GM23338 (cell line): ENCODE measurements around the gene FLNC. TPM values are rescaled to one million over a fixed set of nuclear protein-coding genes. Genes with fewer than 3 reads are reported as not detected.

Source experiments
- ATAC-seq: fragments of 200-7000 bp; cut with Tn5 transposase; 3 replicates; pipeline ENCODE4 v1.9.1; 2020
- DNase-seq: peaks from one replicate; pipeline ENCODE4 v3.0.0-alpha.2; 2015; ENCODE audit warnings: low spot score
- H2AFZ ChIP-seq: fragments of 200-600 bp; sonication (generic); 2 replicates; pipeline ENCODE4 v1.8.0; 2016; ENCODE audit warnings: antibody characterized with exemption, mild to moderate bottlenecking, moderate library complexity
- H3F3A ChIP-seq: fragments of 200-600 bp; sonication (generic); replicated peaks from 2 replicates; pipeline ENCODE4 v1.8.0; 2017; ENCODE audit warnings: antibody characterized with exemption, mixed run types, low read depth
- H3K27ac ChIP-seq: fragments of 200-600 bp; sonication (generic); 2 replicates; pipeline ENCODE4 v1.6.1; 2016; ENCODE audit warnings: low read depth
- H3K27me3 ChIP-seq: fragments of 200-600 bp; sonication (generic); 2 replicates; pipeline ENCODE4 v1.8.0; 2016; ENCODE audit warnings: mild to moderate bottlenecking, mixed run types, moderate library complexity; ENCODE audit not compliant: insufficient read depth
- H3K36me3 ChIP-seq: fragments of 200-600 bp; sonication (generic); 2 replicates; pipeline ENCODE4 v1.8.0; 2016; ENCODE audit warnings: mild to moderate bottlenecking; ENCODE audit not compliant: insufficient read depth
- H3K4me1 ChIP-seq: fragments of 200-600 bp; sonication (generic); 2 replicates; pipeline ENCODE4 v1.8.0; 2016; ENCODE audit warnings: mild to moderate bottlenecking, moderate library complexity; ENCODE audit not compliant: insufficient read depth
- H3K4me2 ChIP-seq: fragments of 200-600 bp; sonication (generic); 2 replicates; pipeline ENCODE4 v1.7.1; 2017; ENCODE audit warnings: mixed run types
- H3K4me3 ChIP-seq: fragments of 200-600 bp; sonication (generic); 2 replicates; pipeline ENCODE4 v1.6.1; 2016; ENCODE audit warnings: mixed run types
- H3K79me2 ChIP-seq: fragments of 200-600 bp; sonication (generic); replicated peaks from 2 replicates; pipeline ENCODE4 v1.8.0; 2017; ENCODE audit warnings: mild to moderate bottlenecking; ENCODE audit not compliant: insufficient read depth
- H3K9me2 ChIP-seq: fragments of 200-600 bp; sonication (generic); 2 replicates; pipeline ENCODE4 v1.8.0; 2017; ENCODE audit not compliant: insufficient read depth
- H4K20me1 ChIP-seq: fragments of 200-600 bp; sonication (generic); replicated peaks from 2 replicates; pipeline ENCODE4 v1.8.0; 2017; ENCODE audit warnings: mild to moderate bottlenecking; ENCODE audit not compliant: insufficient read depth
- H3K27ac Mint-ChIP-seq: 2 replicates; pipeline ENCODE4 v1.8.0; 2020; ENCODE audit warnings: inconsistent platforms, mild to moderate bottlenecking, moderate library complexity, mixed read lengths
- H3K27me3 Mint-ChIP-seq: 3 replicates; pipeline ENCODE4 v1.8.0; 2022; ENCODE audit warnings: low read depth, mild to moderate bottlenecking, moderate library complexity, mixed read lengths, inconsistent platforms; ENCODE audit not compliant: insufficient read depth, poor library complexity
- H3K36me3 Mint-ChIP-seq: 3 replicates; pipeline ENCODE4 v1.8.0; 2021; ENCODE audit warnings: low read depth, mild to moderate bottlenecking, inconsistent platforms, moderate library complexity, mixed read lengths
- H3K4me1 Mint-ChIP-seq: 3 replicates; pipeline ENCODE4 v1.8.0; 2020; ENCODE audit warnings: mild to moderate bottlenecking, inconsistent platforms, mixed read lengths
- H3K4me3 Mint-ChIP-seq: 3 replicates; pipeline ENCODE4 v1.8.0; 2021; ENCODE audit warnings: moderate library complexity, mild to moderate bottlenecking, inconsistent platforms, mixed read lengths
- H3K9me3 Mint-ChIP-seq: 3 replicates; pipeline ENCODE4 v1.8.0; 2020; ENCODE audit warnings: moderate library complexity, mild to moderate bottlenecking, inconsistent platforms, mixed read lengths
- CREB1 ChIP-seq: fragments of 250-450 bp; sonication (Bioruptor Pico); IDR thresholded peaks from 2 replicates; pipeline ENCODE4 v1.5.0; 2020; ENCODE audit warnings: low read depth, mild to moderate bottlenecking, moderate library complexity
- EZH2 ChIP-seq: fragments of 200-600 bp; sonication (generic); IDR thresholded peaks from one replicate; pipeline ENCODE4 v1.8.0; 2017; ENCODE audit warnings: antibody characterized with exemption, mild to moderate bottlenecking, low read depth; ENCODE audit not compliant: unreplicated experiment
- EZH2phosphoT487 ChIP-seq: fragments of 200-600 bp; sonication (generic); IDR thresholded peaks from one replicate; pipeline ENCODE4 v1.8.1; 2018; ENCODE audit warnings: antibody characterized with exemption; ENCODE audit not compliant: unreplicated experiment
- STAT1 ChIP-seq: IDR thresholded peaks from one replicate; pipeline ENCODE4 v1.6.1; 2016; ENCODE audit warnings: antibody characterized with exemption; ENCODE audit not compliant: unreplicated experiment
- ZNF114 ChIP-seq: fragments of 250-450 bp; sonication (Bioruptor Pico); IDR thresholded peaks from 2 replicates; pipeline ENCODE4 v1.5.0; 2020; ENCODE audit warnings: mild to moderate bottlenecking, moderate library complexity
- ZNF331 ChIP-seq: fragments of 250-450 bp; sonication (Bioruptor Pico); IDR thresholded peaks from 2 replicates; pipeline ENCODE4 v1.5.0; 2020; ENCODE audit warnings: low read depth, mild to moderate bottlenecking, moderate library complexity
- polyA plus RNA-seq: library from polyadenylated mRNA; unstranded; fragments of >200 nt; fragmentation: Nextera tagmentation; extraction: Ambion mirVana; gene quantifications from 2 replicates; pipeline ENCODE4 v1.2.1, GENCODE V29; 2016
- total RNA-seq: library from RNA; depleted of rRNA; stranded (reverse); fragments of >200 nt; shearing (Covaris generic); gene quantifications from 2 replicates; pipeline ENCODE4 v1.2.3, GENCODE V29; 2014
- TF ChIP-seq, protein P1 (sequence below): IDR thresholded peaks from one replicate; pipeline ENCODE4 v1.6.1; 2018; ENCODE audit warnings: antibody characterized with exemption; ENCODE audit not compliant: unreplicated experiment
- TF ChIP-seq, protein P2 (sequence below): fragments of 250-450 bp; sonication (Bioruptor Pico); IDR thresholded peaks from 2 replicates; pipeline ENCODE4 v1.5.0; 2020; ENCODE audit warnings: mild to moderate bottlenecking, moderate library complexity
- TF ChIP-seq, protein P3 (sequence below): IDR thresholded peaks from 2 replicates; pipeline ENCODE4 v1.6.1; 2016; ENCODE audit warnings: antibody characterized with exemption

Gene FLNC
- total and polyA plus RNA-seq, 2 experiments from 2014 or later: 0.65 to 11.8 TPM

DNA sequence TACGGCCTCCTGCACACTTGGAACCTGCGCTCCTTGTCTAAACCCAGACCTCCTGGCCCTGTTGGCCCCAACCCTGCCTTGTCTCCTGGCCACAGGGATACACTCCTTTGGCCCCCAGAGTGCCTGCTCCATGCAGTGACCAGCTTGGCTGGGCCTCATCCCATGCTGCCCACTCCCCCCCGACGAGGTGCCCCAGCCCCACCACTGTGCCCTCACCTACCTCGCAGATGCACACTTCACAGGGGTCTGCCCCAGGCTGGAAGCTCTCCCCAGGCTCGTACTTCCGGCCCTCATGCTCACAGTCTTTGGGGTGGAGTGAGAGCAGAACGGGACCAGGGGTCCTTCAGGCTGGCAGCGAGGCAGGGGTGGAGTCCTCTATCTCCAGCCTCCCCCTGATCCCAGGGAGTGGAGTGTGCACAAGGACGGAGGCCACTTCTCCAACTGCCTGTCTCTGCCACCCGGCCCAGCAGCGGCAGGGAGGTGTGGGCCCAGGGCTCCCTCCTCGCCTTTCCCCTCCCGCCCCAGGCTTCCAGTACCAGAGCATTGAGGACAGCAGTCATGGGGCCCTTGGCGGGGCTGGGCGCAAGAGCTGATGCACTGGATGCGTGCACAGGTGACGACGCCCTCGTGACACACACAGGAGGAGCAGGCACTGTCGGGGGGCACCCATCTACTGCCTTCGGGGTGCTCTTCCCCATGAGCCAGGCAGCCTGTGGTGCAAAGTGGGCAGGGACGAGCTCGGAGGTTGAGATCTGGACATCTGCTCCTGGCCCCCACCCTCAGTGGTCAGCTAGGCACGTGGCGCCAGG, 54.6 kb downstream of the FLNC start:
- Histone ChIP-seq H3K9me2 (no peaks in the 10 kb centered on the region), H3K79me2 (no peaks in the 10 kb centered on the region), H3F3A (0 out of 2 replicates have a peak, but pooled peaks cover 7% of the 10 kb centered on the region), H3K4me2 (no peak overlapping the region), H4K20me1 (no peaks in the 10 kb centered on the region), H3K4me1 (peaks cover 14% of the 10 kb centered on the region; the same call in 1 of the 2 replicates), H3K27ac (no peak overlapping the region), H3K27me3 (0 out of 2 replicates have a peak, but pooled peaks cover 4% of the 10 kb centered on the region), H3K36me3 (no peaks in the 10 kb centered on the region), H2AFZ (no peak overlapping the region), H3K4me3 (no peak overlapping the region)
- Mint-ChIP-seq H3K4me3 (no peak overlapping the region), H3K4me1 (no peaks in the 10 kb centered on the region; the same call in 1 of the 3 replicates), H3K27ac (peak overlapping the region; percentile 43; the same call in 1 of the 2 replicates), H3K9me3 (peaks cover 3% of the 10 kb centered on the region; the same call in 1 of the 3 replicates), H3K27me3 (peaks cover 22% of the 10 kb centered on the region), H3K36me3 (no peaks in the 10 kb centered on the region)
- no peak for DNase-seq
- ATAC-seq: no peak
- TF ChIP-seq EZH2phosphoT487: no peak
- TF ChIP-seq, protein P1, sequence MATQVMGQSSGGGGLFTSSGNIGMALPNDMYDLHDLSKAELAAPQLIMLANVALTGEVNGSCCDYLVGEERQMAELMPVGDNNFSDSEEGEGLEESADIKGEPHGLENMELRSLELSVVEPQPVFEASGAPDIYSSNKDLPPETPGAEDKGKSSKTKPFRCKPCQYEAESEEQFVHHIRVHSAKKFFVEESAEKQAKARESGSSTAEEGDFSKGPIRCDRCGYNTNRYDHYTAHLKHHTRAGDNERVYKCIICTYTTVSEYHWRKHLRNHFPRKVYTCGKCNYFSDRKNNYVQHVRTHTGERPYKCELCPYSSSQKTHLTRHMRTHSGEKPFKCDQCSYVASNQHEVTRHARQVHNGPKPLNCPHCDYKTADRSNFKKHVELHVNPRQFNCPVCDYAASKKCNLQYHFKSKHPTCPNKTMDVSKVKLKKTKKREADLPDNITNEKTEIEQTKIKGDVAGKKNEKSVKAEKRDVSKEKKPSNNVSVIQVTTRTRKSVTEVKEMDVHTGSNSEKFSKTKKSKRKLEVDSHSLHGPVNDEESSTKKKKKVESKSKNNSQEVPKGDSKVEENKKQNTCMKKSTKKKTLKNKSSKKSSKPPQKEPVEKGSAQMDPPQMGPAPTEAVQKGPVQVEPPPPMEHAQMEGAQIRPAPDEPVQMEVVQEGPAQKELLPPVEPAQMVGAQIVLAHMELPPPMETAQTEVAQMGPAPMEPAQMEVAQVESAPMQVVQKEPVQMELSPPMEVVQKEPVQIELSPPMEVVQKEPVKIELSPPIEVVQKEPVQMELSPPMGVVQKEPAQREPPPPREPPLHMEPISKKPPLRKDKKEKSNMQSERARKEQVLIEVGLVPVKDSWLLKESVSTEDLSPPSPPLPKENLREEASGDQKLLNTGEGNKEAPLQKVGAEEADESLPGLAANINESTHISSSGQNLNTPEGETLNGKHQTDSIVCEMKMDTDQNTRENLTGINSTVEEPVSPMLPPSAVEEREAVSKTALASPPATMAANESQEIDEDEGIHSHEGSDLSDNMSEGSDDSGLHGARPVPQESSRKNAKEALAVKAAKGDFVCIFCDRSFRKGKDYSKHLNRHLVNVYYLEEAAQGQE: no peak
- TF ChIP-seq ZNF331: no peak
- no peak for TF ChIP-seq ZNF114 (CRISPR knock-in tag)
- TF ChIP-seq, protein P2, sequence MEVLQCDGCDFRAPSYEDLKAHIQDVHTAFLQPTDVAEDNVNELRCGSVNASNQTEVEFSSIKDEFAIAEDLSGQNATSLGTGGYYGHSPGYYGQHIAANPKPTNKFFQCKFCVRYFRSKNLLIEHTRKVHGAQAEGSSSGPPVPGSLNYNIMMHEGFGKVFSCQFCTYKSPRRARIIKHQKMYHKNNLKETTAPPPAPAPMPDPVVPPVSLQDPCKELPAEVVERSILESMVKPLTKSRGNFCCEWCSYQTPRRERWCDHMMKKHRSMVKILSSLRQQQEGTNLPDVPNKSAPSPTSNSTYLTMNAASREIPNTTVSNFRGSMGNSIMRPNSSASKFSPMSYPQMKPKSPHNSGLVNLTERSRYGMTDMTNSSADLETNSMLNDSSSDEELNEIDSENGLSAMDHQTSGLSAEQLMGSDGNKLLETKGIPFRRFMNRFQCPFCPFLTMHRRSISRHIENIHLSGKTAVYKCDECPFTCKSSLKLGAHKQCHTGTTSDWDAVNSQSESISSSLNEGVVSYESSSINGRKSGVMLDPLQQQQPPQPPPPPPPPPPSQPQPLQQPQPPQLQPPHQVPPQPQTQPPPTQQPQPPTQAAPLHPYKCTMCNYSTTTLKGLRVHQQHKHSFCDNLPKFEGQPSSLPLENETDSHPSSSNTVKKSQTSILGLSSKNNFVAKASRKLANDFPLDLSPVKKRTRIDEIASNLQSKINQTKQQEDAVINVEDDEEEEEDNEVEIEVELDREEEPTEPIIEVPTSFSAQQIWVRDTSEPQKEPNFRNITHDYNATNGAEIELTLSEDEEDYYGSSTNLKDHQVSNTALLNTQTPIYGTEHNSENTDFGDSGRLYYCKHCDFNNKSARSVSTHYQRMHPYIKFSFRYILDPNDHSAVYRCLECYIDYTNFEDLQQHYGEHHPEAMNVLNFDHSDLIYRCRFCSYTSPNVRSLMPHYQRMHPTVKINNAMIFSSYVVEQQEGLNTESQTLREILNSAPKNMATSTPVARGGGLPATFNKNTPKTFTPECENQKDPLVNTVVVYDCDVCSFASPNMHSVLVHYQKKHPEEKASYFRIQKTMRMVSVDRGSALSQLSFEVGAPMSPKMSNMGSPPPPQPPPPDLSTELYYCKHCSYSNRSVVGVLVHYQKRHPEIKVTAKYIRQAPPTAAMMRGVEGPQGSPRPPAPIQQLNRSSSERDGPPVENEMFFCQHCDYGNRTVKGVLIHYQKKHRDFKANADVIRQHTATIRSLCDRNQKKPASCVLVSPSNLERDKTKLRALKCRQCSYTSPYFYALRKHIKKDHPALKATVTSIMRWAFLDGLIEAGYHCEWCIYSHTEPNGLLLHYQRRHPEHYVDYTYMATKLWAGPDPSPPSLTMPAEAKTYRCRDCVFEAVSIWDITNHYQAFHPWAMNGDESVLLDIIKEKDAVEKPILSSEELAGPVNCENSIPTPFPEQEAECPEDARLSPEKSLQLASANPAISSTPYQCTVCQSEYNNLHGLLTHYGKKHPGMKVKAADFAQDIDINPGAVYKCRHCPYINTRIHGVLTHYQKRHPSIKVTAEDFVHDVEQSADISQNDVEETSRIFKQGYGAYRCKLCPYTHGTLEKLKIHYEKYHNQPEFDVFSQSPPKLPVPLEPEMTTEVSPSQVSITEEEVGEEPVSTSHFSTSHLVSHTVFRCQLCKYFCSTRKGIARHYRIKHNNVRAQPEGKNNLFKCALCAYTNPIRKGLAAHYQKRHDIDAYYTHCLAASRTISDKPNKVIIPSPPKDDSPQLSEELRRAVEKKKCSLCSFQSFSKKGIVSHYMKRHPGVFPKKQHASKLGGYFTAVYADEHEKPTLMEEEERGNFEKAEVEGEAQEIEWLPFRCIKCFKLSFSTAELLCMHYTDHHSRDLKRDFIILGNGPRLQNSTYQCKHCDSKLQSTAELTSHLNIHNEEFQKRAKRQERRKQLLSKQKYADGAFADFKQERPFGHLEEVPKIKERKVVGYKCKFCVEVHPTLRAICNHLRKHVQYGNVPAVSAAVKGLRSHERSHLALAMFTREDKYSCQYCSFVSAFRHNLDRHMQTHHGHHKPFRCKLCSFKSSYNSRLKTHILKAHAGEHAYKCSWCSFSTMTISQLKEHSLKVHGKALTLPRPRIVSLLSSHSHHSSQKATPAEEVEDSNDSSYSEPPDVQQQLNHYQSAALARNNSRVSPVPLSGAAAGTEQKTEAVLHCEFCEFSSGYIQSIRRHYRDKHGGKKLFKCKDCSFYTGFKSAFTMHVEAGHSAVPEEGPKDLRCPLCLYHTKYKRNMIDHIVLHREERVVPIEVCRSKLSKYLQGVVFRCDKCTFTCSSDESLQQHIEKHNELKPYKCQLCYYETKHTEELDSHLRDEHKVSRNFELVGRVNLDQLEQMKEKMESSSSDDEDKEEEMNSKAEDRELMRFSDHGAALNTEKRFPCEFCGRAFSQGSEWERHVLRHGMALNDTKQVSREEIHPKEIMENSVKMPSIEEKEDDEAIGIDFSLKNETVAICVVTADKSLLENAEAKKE (CRISPR knock-in tag): no peak
- TF ChIP-seq, protein P3, sequence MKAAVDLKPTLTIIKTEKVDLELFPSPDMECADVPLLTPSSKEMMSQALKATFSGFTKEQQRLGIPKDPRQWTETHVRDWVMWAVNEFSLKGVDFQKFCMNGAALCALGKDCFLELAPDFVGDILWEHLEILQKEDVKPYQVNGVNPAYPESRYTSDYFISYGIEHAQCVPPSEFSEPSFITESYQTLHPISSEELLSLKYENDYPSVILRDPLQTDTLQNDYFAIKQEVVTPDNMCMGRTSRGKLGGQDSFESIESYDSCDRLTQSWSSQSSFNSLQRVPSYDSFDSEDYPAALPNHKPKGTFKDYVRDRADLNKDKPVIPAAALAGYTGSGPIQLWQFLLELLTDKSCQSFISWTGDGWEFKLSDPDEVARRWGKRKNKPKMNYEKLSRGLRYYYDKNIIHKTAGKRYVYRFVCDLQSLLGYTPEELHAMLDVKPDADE: no peak
- TF ChIP-seq CREB1: no peak
- TF ChIP-seq EZH2: no peak
- TF ChIP-seq STAT1: no peak
